ENCODE data around the gene ETNK1. TPM values are rescaled to one million over a fixed set of nuclear protein-coding genes. Genes with fewer than 3 reads are reported as not detected.

Gene ETNK1
- polyA plus RNA-seq, 4 donors = 39.2 to 77.0 (median 76.4) TPM

DNA sequence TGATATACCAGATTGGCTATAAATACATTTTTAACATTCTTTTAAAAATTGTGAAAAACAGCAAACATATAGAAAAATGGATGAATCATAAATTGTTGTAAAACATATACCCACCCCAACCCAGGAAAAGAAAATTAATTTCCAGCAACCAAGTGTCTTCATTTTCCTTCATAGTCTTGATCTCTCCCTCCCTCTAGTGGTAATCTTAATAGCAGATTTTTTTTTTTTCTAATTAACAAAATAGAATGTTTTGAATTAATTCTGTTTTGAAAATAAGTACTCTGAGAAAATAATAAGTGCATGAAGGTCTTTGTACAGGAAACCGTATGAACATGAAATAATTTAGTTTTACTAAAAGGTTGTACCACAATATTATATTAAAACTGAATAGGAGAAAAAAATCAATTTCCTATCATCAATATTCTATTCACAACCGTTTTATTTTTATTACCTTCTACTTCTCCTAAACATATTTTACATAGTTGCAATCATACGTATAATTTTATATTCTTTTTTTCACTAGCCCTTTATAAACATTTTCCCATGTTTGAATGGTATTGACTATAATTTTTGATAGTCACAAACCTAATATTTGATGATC is 7.0 kb downstream of the ETNK1 start:
- DNase-seq (ENCODE audit: low read depth in 4 of 4, low spot score in 3 of 4) = no peak

DNA sequence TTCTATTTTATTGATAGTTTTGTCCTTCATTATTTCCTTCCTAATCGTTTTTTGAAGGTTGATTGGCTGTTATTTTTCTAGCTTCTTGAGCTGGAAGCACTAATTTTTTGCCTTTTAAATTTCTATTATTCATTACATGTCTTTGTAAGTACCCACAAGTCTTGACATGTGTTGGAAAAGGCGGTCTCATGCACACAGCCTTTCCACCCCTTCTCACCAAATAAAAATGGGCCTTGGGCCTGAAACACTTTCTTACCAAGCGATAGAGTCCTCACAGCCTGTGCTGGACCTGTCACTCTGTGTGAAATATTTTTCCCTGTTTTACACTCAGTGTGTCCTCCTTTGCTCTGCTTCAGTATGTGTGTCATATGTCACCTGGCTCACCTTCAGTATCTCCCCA is 9.9 kb downstream of the ETNK1 start:
- DNase-seq (ENCODE audit: low read depth in 4 of 4, low spot score in 3 of 4) = no peak

DNA sequence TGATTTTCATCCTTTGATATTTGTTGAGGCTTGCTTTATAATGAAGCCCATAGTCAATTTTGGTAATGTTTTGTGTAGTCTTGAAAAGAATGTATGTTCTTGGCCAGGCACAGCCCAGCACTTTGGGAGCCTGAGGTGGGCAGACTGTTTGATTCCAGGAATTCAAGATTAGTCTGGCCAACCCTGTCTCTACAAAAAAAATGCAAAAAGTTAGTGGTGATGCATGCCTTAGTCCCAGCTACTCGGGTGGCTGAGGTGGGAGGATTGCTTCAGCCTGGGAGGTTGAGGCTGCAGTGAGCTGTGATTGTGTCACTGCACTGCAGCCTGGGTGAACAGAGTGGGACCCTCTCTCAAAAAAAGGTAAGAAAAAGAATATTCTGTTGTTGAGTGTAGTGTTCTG is 10.8 kb downstream of the ETNK1 start:
- DNase-seq (ENCODE audit: low read depth in 4 of 4, low spot score in 3 of 4) = no peak

DNA sequence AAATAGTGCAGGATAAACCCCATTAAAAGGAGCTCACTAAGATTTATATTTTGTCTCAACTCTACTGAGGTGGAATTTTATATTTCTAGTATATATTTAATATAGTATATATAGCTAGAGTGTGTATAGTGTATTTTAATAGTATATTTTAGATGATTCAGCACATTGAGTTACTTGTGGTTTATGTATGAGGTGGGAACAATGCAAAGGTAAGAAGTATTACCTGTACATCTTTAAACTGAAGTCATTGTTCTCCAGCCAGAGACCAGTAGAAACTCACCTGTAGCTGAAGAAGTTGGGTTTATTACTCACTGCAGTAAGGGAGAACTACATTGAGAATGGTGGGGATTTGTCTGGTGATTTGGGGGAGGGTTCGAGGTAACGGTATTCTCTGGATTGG is 15.9 kb downstream of the ETNK1 start:
- no peak for DNase-seq (ENCODE audit: low read depth in 4 of 4, low spot score in 3 of 4)

DNA sequence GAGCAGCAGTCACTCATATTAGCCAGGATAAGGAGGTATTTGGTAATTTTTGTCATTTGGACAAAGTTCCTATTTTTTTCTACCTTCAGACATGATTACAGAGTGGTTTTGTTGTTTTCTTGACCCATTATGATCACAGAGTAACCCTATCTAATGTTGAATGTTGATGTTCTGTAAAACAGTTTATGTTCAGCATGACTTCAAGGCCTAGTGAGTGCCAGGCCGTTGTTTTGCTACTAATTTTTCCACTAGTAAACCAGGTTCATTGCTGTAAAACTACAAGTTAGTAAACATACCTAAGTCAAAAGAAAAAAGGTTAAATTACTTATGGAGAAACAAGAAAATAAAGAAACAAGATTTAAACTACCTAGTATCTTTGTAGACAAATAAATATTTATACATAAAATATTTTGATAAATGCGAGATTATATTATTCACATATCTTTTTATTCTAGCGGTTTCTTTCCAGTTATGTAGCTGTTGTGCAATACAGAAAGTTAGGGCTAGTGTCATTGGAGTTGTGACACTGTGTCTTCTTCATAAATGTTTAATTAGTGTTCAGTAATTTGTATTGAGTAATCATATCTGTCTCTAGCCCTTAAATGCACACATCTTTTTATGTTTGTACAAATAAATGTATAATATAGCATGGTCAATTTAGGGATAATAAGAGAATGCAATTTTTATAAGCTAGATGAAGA is 16.5 kb downstream of the ETNK1 start:
- no peak for DNase-seq (ENCODE audit: low read depth in 4 of 4, low spot score in 3 of 4)

DNA sequence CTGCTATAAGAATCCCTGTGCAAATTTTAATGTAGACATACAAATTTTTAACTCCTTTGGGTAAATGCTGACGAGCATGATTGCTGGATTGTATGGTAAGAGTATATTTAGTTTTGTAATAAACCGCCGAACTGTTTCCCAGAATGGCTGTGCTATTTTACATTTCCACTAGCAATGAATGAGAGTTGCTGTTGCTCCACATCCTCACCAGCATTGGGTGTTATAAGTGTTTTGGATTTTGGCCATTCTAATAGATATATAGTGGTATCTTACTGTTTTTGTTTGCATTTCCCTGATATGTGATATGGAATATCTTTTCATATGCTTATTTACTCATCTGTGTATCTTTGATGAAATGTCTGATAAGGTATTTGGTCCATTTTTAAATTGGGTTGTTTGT is 23.7 kb downstream of the ETNK1 start:
- DNase-seq (ENCODE audit: low read depth in 4 of 4, low spot score in 3 of 4) = no peak

DNA sequence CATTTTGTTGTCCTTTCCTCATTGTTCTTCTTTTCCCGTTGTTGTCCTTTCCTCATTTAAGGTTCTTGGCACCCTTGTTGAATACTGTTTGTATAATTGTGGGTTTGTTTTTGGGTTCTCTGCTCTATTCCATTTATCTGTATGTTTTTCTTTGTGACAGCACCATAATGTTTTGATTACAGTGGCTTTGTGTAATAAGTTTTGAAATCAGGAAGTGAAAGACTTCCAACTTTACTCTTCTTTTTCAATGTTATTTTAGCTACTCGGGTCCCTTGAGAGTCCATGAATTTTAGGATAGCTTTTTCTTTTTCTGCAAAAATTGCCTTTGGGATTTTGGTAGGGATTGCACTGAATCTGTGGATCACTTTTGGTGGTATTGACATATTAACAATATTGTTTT is 28.1 kb downstream of the ETNK1 start:
- DNase-seq (ENCODE audit: low read depth in 4 of 4, low spot score in 3 of 4) = no peak

DNA sequence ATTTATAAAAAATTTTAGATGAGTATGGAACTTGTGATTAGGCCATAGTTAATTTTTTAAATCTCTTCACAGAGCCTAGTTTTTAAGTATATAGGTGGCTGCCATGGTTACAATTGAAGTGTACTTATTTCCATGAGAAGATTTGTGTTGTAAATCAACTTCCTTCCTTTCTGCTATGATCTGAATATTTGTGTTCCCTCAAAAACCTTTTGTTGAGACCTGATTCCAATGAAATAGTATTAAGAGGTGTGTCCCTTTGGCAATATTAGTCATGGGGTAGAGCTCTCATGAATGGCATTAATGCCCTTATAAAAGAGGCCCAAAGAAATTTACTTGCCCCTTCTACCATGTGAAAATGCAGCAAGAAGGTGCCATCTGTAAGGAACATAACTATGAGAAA is 28.8 kb downstream of the ETNK1 start:
- DNase-seq (ENCODE audit: low read depth in 4 of 4, low spot score in 3 of 4) = no peak

DNA sequence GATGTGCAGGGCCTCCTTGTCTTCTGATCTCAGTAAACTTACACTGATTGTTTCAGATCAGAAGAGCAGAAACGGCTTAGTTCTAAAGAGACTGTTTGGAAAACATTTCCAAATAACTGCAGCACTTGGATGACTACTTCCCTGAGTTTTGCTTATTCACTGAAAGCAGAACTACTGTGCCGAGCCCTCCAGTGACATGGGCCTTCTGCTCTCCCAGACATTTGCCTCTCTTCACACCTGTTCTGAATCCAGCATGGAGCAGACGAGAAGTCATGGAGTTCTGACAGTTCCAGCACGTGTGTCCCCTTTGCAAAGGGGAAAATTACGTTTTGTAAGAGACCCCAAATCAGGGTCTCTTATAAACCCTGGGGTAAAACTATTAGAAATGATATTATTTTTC is 31.4 kb downstream of the ETNK1 start:
- DNase-seq (ENCODE audit: low read depth in 4 of 4, low spot score in 3 of 4) = no peak

DNA sequence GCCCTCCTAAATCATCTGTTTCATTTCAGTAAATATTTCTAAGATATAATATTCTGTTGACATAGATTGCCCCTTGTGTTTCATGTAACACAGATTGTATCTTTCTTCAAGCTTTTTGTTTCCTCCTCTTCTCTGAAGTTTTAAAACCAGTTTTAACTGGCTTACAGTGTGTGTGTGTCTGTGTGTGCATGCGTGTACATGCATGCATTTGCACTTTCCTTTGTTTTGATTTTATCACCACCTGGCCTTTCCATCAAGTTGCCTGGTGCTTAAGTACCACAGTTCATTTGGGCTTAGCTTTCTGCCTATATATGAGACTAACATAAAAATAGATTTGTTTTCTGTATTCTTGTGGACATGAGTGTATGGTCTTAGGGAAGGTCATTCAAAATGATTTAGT is 31.9 kb downstream of the ETNK1 start:
- DNase-seq (ENCODE audit: low read depth in 4 of 4, low spot score in 3 of 4) = no peak

DNA sequence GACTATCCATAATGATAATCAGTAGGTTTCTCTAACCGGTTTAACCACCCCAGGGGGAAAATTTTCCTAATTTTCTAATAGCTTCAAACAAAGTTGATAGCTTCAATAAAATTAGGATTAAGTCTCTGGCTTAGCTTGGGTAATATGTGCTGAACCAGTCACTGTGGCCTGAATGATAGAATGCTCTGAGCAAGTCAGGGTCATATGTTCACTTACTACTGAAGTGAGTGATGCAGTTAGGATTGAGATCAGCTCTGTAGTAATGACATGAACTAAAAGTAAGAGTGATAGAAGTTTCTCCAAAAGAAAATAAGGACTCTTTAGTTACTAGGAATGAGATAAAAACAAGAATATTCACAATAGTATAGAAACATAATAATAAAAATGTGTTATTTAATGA is 32.6 kb downstream of the ETNK1 start:
- no peak for DNase-seq (ENCODE audit: low read depth in 4 of 4, low spot score in 3 of 4)

DNA sequence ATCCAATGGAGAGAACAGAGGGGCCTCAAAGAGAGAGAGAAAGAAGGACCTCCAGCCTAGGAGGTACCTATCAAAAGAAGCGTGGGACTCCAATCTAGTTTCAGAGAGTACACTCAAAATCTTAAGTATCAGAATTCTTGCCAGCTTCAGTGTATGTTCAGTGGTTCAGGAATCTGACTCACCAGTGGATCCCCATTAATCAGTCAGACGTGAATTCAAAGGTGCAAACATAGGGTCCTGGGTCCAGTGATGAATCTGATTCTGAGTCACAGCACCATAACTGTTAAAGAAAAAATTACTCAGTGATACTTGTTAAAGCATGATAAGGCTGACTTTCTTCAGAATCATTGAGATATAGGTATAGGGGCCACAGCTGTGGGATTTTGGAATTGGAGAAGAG is 33.2 kb downstream of the ETNK1 start:
- DNase-seq (ENCODE audit: low read depth in 4 of 4, low spot score in 3 of 4) = no peak

DNA sequence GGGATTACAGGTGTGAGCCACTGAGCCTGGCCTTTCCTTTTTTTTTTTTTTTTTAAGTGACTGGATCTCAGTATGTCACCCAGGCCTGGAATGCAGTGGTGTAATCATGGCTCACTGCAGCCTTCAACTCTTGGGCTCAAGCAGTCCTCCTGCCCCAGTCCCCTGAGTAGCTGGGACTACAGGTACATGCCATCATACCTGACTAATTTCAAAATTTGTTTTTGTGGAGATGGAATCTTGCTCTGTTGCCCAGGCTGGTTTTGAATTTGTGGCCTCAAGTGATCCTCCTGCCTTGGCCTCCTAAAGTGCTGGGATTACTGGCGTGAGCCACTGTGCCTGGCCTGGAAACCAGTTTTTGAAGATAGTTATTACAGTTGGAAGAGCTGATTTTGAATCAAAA is 37.4 kb downstream of the ETNK1 start:
- no peak for DNase-seq (ENCODE audit: low read depth in 4 of 4, low spot score in 3 of 4)

DNA sequence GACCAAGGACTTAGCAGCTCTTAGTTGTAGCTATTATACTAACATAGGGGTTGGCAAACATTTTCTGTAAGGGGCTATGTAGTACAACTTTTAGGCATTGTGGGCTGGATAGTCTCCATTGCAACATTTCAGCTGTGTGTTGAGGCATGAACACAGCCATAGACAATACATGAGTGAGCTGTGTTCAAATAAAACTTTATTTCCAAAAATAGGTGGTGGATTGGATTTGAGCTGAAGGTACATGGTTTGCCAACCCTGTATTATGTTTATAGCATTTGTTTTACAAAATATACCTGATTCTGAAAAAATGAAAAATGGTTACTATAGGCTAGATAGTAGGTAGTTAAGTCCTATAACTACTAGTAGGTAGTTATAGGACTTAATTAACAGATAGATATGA is 40.5 kb downstream of the ETNK1 start:
- no peak for DNase-seq (ENCODE audit: low read depth in 4 of 4, low spot score in 3 of 4)

DNA sequence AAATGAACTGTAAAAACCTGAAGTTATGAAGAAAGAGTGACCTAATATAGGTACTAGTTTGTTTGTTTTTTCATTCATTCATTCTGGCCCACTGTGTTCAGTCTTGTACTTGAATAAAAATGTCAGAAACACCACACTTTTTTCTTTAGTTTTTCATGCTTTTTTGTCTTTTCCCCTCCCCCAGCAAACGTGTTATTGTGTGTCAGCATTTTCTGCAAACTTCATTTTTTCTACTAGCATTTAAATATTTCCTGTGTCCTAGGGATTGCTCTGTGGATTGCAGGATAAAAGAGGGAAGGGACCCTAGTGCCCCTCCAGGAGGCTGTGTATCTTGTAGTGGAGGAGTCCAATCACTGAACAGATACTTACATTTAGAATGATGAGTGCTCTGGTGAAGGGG is 42.2 kb downstream of the ETNK1 start:
- no peak for DNase-seq (ENCODE audit: low read depth in 4 of 4, low spot score in 3 of 4)

DNA sequence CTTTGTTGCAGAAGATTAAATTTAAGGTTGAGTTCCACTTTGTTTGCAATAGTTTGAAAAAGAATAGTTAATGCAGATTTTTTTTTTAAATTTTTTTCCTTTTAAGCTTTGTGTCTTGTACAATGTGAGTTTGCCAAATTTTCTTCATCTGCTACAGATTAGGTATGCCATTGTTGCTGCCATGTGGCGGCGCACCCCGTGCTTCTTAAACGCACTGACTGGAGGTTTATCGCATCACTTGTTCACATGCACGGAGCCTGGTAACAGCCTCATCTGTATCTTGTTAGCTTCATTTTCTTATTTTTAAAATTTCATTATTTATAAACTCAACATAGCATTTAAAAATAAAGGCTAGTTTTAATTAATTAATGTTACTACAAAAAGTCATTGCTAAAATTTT is 43.5 kb downstream of the ETNK1 start:
- no peak for DNase-seq (ENCODE audit: low read depth in 4 of 4, low spot score in 3 of 4)

DNA sequence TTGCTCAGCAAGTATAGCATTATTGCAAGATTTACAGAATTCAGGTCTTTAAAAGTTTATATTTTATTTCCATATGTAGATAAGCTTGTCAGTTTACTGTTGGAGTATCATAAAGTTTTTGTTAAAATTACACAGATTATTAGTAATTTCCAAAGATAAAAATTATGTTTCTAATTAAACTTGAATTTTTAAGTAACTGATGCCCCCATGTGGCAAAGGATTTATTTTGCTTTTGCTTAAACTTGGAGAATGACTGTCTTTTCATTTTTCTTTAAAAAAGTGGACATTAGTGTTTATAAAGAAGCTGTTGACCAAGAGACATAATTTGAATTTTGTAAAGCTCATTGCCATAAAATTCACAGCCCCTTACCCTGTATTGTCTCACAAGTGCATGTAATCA is 45.8 kb downstream of the ETNK1 start:
- no peak for DNase-seq (ENCODE audit: low read depth in 4 of 4, low spot score in 3 of 4)

DNA sequence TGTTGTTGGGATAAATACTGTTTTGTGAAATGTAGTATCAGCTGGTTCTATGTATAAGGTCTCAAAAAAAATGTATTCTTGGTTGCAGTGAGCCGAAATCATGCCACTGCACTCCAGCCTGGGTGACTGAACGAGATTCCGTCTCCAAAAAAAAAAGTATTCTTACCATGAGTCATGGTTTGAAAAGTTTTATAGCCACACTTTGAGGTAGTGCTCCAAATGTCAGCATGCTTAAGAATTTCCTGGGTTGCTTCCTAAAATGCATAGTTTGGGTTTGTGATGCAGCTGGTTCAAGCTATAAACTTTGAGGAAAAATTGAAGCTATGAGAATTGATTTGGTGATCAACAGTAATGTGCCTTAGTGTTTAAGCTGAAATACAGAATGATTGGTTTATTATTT is 48.0 kb downstream of the ETNK1 start:
- DNase-seq (ENCODE audit: low read depth in 4 of 4, low spot score in 3 of 4) = no peak

DNA sequence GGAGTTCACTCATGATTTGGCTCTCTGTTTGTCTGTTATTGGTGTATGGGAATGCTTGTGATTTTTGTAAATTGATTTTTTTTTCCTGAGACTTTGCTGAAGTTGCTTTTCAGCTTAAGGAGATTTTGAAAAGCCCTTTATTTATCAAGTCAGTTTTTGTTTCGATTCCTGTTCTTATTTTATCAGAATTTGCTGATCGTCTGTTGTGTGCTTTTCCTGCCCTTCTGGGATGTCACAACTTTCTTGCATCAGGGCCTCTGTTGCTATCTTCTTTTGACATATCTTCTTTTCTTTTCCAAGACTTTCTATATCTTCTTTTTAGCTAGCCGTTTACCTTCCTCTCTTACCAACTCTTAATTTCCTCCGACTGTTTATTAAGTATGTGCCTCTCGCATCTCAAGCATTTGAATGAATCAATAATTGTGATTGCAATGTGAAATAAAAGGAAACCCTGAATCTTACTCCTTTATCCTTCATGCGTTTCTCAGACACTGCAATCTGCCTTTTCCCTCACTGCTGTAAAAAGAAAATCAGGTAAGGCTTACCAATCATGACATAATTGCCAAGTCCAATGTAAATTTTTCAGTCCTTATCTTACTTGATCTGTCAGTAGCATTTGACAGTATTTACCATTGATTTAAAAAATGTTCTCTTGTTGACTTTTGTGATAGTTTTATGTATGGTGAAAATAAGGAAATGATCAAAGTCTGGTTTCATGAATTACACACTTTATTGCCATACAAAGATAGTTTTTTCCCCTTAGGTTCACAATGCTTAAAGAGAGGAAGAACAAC is 53.0 kb downstream of the ETNK1 start:
- no peak for DNase-seq (ENCODE audit: low read depth in 4 of 4, low spot score in 3 of 4)

DNA sequence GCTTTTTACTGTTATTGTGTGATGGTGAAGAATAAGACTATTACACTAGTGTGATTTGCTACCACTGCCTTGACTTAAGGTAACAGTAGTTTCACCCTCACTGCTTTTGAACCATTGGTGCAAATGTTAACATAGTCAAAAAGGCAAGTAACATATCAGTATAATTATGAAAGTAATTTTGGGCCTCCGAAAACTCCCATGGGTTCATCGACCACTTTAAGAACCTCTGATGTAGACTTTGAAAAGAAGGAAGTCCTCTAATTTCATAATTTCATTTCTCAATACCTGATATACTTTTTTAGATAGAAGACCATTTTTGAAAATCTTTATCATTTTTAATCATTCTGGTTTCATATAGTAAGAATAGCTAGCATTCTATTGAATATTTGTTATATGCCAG is 57.7 kb downstream of the ETNK1 start:
- no peak for DNase-seq (ENCODE audit: low read depth in 4 of 4, low spot score in 3 of 4)

DNA sequence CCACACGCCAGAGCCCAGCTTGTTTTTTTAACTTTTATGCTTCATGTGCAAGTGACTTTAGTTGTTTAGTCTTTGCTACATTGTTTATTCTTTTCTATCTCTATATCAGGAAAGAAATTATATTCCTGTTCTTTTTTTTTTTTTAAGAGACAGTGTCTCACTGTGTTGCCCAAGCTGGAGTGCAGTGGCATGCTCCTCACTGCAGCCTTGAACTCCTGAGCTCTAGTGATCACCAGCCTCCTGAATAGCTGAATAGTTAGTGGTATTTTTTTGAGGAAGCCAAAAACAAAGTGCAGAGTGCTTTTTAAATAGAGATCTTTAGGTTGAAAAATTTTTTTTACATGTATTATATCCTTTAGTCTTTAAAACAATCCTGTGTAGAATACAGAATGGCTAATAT is 58.2 kb downstream of the ETNK1 start:
- DNase-seq (ENCODE audit: low read depth in 4 of 4, low spot score in 3 of 4) = no peak
